Panc1 (cell line): ENCODE data around the gene KCNC4. TPM values are rescaled to one million over a fixed set of nuclear protein-coding genes. Genes with fewer than 3 reads are reported as not detected.

Experiments used
- ATAC-seq: fragments of 200-7000 bp; cut with Tn5 transposase; 2 replicates; pipeline ENCODE4 v1.9.1; 2020; ENCODE audit warnings: mild to moderate bottlenecking, moderate library complexity
- BruUV-seq: library from RNA; stranded (reverse); fragments of 400-500 nt; replicated peaks from 2 replicates; lab custom pipeline; 2021; lab: Mats Ljungman, UMichigan
- CTCF ChIA-PET: fragments of 300-600 bp; sonication (Branson Sonifier 250); formaldehyde crosslinking; loops from one replicate; lab custom pipeline; 2022; ENCODE audit warnings: antibody characterized with exemption; lab: Charles Lee
- POLR2A ChIA-PET: fragments of 300-600 bp; sonication (Branson Sonifier 250); formaldehyde crosslinking; loops from one replicate; lab custom pipeline; 2022; ENCODE audit warnings: antibody characterized with exemption; lab: Charles Lee
- DNase-seq: peaks from one replicate; pipeline ENCODE4 v3.0.0-alpha.2; 2010; ENCODE audit warnings: low read depth, low spot score
- H3K27ac ChIP-seq: 2 replicates; pipeline ENCODE4 v1.5.1; 2011; ENCODE audit warnings: mild to moderate bottlenecking, low read length, inconsistent platforms
- H3K27me3 ChIP-seq: fragments of 200-500 bp; sonication (Bioruptor generic); 2 replicates; pipeline ENCODE4 v1.6.0; 2014; ENCODE audit warnings: low read length, inconsistent platforms; ENCODE audit not compliant: control insufficient read depth, insufficient read depth
- H3K36me3 ChIP-seq: fragments of 200-500 bp; sonication (Bioruptor generic); 2 replicates; pipeline ENCODE4 v1.5.1; 2014; ENCODE audit warnings: inconsistent platforms, mild to moderate bottlenecking, low read length, moderate library complexity; ENCODE audit not compliant: control insufficient read depth, insufficient read depth
- H3K4me1 ChIP-seq: 2 replicates; pipeline ENCODE4 v1.5.1; 2011; ENCODE audit warnings: inconsistent platforms, mild to moderate bottlenecking, low read length, moderate library complexity; ENCODE audit not compliant: control insufficient read depth, insufficient read depth
- H3K4me3 ChIP-seq, 2 experiments: 2 replicates each; pipeline ENCODE4 v1.5.1; 2011 to 2012; ENCODE audit warnings: low read depth in 2 of 2, low read length in 2 of 2, mild to moderate bottlenecking in 2 of 2, inconsistent platforms in 1 of 2, moderate library complexity in 1 of 2
- H3K9me3 ChIP-seq: fragments of 200-500 bp; sonication (Bioruptor generic); 2 replicates; pipeline ENCODE4 v1.5.1; 2014; ENCODE audit warnings: low read depth, mild to moderate bottlenecking, inconsistent platforms, low read length, moderate library complexity; ENCODE audit not compliant: control insufficient read depth, insufficient read depth
- POLR2AphosphoS5 ChIP-seq: IDR thresholded peaks from 2 replicates; pipeline ENCODE4 v1.6.1; 2012; ENCODE audit warnings: mild to moderate bottlenecking, low read depth, low read length, moderate library complexity
- REST ChIP-seq, 2 experiments: IDR thresholded peaks; 2 replicates each; pipeline ENCODE4 v1.6.1; 2011 to 2012; ENCODE audit warnings: low read depth in 2 of 2, control low read depth in 1 of 2, low read length in 1 of 2, mild to moderate bottlenecking in 1 of 2, moderate library complexity in 1 of 2; ENCODE audit not compliant: insufficient read depth in 1 of 2
- SIN3A ChIP-seq: IDR thresholded peaks from 2 replicates; pipeline ENCODE4 v1.6.1; 2012; ENCODE audit warnings: low read depth, mild to moderate bottlenecking, low read length, moderate library complexity, borderline replicate concordance; ENCODE audit not compliant: insufficient read depth
- TCF7L2 ChIP-seq: IDR thresholded peaks from 2 replicates; pipeline ENCODE4 v1.6.1; 2011; ENCODE audit warnings: mild to moderate bottlenecking, low read depth, low read length, inconsistent platforms
- in situ Hi-C: cut with HindIII; loops from 2 replicates; pipeline ENCODE4 v1.10.0; 2016; ENCODE audit warnings: low sequenced_read_pairs, low pct_unique_long_range_greater_than_20kb
- intact Hi-C: fragments of 100-400 bp; cut with micrococcal nuclease; formaldehyde crosslinking; loops from one replicate; pipeline ENCODE4 v1.10.0; 2022; ENCODE audit not compliant: unreplicated experiment
- total RNA-seq: library from RNA; stranded (reverse); gene quantifications from one replicate; pipeline ENCODE4 v1.2.1, GENCODE V29; 2021; ENCODE audit not compliant: unreplicated experiment
- TF ChIP-seq, protein P1 (sequence below): fragments of 450-650 bp; IDR thresholded peaks from 2 replicates; pipeline ENCODE4 v1.5.1; 2017; ENCODE audit warnings: mild to moderate bottlenecking

KCNC4 gene
- total RNA-seq, 1 experiment from 2014 or later, result 15.4 TPM

DNA sequence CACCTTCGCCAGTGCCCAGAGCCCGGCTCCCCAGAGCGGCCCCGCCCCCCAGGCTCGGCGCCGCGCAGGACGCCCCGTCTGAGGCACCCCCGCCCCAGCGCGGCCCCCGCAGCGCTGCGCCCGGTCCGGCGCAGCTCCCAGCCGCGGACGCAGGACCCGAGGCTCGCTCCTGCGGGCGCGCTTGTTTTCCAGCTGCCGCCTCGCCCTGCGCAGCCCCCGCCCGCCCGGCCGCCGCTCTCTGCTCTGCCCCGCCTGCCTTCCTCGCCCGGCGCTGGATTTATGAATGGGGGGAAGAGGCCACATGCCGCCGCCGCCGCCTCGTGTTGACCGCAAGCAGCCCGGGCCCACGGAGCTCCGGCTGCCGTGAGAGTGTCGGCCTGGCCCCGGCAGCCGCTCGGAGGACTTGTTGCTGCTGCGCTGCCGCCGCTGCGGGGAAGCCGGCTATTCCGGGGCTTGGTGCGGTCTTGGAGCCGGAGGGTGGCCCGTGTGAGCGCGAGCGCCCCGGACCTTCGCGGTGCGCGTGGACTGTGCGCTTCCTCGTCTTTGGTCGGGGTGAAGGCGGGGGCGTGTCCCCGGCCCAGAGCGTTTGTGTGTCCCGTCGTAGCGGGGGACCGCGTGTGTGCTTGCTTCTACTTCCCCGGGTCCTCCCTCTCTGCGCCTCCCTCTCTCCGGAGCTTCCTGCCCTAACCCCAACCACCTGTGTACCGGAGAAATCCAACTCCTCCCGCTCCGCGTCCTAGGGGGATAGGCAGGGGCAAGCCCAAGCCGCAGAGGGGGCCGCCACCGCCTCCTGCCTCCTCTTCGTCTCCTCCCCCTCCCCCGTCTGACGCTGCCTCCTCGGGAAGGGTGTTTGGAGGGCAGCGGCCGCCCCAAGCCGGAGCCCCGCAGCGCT is 736 bp downstream of the KCNC4 start:
- no peaks in the 10 kb centered on the region for H3K27me3 ChIP-seq
- peaks cover 22% of the 10 kb centered on the region for H3K4me1 ChIP-seq
- ATAC-seq (peak; percentile 51), DNase-seq (no peak)
- no TSS peak for BruUV-seq
- in situ Hi-C loops (no loop called here), intact Hi-C loops (no loop called here)
- H3K27ac ChIP-seq, result peak overlapping the region; percentile 34; the same call in 1 of the 2 replicates
- TF ChIP-seq SIN3A, result no peak
- no peak for TF ChIP-seq POLR2AphosphoS5
- TF ChIP-seq, protein P1, sequence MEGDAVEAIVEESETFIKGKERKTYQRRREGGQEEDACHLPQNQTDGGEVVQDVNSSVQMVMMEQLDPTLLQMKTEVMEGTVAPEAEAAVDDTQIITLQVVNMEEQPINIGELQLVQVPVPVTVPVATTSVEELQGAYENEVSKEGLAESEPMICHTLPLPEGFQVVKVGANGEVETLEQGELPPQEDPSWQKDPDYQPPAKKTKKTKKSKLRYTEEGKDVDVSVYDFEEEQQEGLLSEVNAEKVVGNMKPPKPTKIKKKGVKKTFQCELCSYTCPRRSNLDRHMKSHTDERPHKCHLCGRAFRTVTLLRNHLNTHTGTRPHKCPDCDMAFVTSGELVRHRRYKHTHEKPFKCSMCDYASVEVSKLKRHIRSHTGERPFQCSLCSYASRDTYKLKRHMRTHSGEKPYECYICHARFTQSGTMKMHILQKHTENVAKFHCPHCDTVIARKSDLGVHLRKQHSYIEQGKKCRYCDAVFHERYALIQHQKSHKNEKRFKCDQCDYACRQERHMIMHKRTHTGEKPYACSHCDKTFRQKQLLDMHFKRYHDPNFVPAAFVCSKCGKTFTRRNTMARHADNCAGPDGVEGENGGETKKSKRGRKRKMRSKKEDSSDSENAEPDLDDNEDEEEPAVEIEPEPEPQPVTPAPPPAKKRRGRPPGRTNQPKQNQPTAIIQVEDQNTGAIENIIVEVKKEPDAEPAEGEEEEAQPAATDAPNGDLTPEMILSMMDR, result no peak
- TF ChIP-seq TCF7L2, result no peak
- TF ChIP-seq REST (IDR thresholded peaks at IDR 0.05; ENCODE audit: insufficient read depth in 1 of 2, low read depth in 2 of 2, low read length in 1 of 2), result no peak
- no peaks in the 10 kb centered on the region for H3K9me3 ChIP-seq
- peak overlapping the region; percentile 53 to 58 for H3K4me3 ChIP-seq
- ChIA-PET CTCF (no interaction called here), POLR2A (no interaction called here)
- no peaks in the 10 kb centered on the region; the same call in 1 of the 2 replicates for H3K36me3 ChIP-seq

GRCh38 chr1:110211496-110212168 is 1.5 kb downstream of the KCNC4 start:
- ATAC-seq (no peak), DNase-seq (no peak)
- no peaks in the 10 kb centered on the region; the same call in 1 of the 2 replicates for H3K36me3 ChIP-seq
- CTCF ChIA-PET, result interaction anchor here (1.6 kb wide), 1 partner anchor 101 kb away, joined by 4 read pairs; no protein-coding TSS in a partner anchor
- H3K27me3 ChIP-seq, result no peaks in the 10 kb centered on the region
- H3K4me1 ChIP-seq, result peaks cover 22% of the 10 kb centered on the region
- no peaks in the 10 kb centered on the region for H3K9me3 ChIP-seq
- H3K4me3 ChIP-seq, result peak overlapping the region; percentile 53 to 58
- peak overlapping the region; percentile 34; the same call in 1 of the 2 replicates for H3K27ac ChIP-seq
- intact Hi-C loops, result no loop called here
- BruUV-seq, result no TSS peak
- TF ChIP-seq REST (IDR thresholded peaks at IDR 0.05; ENCODE audit: insufficient read depth in 1 of 2, low read depth in 2 of 2, low read length in 1 of 2) (no peak), POLR2AphosphoS5 (no peak), TCF7L2 (no peak), SIN3A (no peak)
- TF ChIP-seq, protein P1, result no peak; the same call in 1 of the 2 replicates
- in situ Hi-C loops, result no loop called here
- POLR2A ChIA-PET, result no interaction called here
